HG02970 (cell line): ENCODE results near the gene RAB6A.
"Not testable (repeated sequence)": the region's sequence is repeated elsewhere in the genome, so short reads cannot be mapped to it uniquely, and the experiment has no call there.

ENCODE experiments used
- ATAC-seq: cut with Tn5 transposase; IDR thresholded peaks from one replicate; pipeline ENCODE4 v1.9.1; 2021; ENCODE audit warnings: mild to moderate bottlenecking, moderate library complexity, moderate number of reproducible peaks; ENCODE audit not compliant: unreplicated experiment, low FRiP score

Gene RAB6A

DNA sequence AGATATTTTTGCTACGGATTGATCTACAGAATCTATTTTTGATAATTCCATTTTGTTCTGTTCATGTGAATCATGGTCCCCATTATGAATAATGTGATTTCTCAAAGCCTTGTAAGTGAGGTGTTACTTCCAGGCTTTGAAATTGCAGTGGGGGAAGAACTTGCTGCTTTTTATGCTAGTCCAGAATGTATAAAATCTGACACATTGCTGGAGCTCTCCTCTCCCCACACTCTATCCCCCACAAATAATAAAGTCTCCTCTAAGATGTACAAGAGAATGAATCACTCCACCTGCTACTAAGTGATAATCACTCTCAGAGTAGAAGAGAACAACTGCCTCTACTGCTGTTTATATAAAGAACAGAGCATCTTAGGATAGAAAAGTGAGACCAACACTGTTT is 5.9 kb upstream of the RAB6A start:
- ATAC-seq: no peak

DNA sequence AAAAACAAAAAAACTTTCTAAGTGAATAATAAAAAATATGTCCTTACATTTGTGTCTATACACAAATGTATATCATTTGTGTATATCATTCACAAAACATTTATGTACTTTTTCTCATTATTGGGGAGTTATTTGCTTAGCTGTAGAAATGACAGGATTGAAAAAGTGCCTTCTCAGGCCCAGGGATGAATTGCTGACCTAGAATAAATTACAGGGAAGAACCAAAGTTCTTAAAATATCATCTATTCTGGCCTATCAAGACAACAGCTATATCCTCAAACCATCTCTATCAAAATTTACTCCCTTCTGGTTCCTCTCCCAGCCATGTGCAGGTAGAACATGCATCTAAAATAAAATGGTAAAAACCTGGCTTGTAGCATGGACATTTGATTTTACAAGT is 1.9 kb upstream of the RAB6A start:
- ATAC-seq: no peak

DNA sequence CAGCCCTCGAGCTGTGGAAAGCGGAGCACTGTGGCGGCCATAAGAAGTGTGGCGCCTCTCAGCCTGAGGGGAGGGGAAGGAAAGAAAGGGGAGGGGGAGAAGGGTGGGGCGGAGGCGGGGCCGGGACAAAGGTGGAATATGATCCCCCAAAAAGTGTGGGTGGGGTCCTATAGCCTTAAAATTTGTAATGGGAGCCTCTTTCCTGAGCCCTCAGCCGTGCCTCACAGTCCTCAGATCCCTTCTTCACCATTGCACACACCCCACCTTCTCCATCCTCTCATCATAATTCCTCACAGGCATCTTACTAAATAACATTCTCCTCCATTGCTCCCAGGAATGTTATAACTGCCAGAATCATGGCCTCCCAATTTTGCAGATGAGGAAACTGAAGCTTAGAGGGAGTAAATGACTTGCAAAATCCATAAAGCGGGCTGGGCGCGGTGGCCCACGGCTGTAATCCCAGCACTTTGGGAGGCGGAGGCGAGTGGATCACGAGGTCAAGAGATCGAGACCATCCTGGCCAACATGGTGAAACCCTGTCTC is 600 bp upstream of the RAB6A start:
- ATAC-seq: no peak

DNA sequence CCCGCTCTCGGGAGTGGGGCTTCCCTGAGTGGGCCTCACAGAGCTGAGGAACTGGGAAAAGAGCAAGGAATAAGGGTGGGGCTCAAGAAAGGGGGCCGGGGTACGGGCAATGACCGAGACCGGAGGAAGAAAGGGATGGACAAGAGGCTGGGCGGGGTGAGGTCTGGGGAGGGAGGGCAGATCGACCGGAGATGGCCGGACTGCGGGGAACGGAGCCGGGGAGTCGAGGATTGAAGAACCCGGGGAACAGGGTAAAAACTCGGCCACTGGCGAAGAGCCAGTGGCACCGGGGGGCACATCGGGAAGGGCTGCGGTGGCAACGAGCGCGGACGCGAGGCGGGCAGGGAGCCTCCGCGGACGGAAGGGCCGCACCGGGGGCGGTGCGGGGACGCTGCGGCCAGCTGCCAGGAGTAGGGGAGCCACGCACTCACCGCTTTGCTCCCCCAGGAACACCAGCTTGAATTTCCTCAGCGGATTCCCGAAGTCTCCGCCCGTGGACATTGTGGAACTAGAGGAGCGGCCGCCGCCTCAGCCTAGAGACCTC is 667 bp downstream of the RAB6A start:
- no peak for ATAC-seq

DNA sequence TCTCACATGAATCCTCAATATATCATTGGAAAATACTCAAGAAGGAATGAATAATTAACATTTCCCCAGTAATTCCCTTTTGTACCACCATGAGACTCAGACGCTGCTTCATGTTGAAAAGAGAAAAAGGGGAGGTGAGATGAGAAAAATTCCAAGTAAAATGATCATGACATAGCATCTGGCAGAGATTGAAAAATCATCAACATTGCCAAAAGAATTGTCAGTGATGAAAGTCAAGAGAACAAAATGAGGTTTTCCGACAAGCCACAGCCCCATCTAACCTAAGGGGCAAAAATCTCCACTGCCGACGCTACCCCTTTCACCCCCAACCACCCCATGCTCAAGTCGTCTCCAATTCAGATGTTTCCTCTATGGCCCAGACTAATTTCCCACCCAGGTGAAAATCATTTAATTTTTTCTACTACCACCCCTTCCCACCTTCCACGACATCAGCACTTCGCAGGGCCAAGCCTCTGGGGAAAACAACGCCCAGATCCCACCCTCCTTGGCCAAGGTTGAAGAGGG is 1.2 kb downstream of the RAB6A start:
- ATAC-seq: no peak

DNA sequence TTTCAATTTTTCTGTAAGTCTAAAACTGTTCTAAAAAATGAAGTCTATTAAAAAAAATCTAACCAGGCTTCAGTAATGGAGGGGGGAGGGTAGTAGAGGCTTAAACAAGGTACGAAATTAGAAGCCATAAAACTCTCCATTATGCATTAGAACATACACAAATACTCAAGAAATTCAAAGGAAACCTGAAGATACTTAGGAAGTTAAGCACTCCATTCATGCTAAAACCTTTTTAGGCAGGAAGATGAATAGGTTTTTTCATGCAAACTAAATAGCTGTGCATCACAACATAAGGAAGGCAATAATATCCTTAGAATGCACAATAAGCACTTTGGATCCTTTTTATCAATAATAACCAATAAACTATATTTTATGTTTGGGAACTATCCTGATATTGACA is 2.4 kb downstream of the RAB6A start:
- no peak for ATAC-seq

DNA sequence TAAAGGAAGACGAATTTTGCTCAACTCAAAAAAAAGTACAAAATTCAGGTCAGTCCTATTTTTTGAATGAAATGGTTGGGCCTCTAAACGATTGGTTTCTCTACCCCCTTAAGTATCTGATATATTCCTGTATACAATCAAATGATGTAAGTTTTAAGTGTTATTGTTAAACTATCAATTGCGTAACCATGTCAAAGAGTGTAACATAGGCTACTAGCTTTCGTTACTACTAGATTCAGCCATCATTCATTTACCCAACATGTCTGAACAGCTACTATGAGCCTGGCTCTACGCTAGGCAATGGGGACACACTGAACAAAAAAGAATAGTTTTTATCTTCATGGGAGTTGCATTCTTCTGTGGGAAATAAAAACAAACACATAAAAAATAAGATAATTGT is 3.3 kb downstream of the RAB6A start:
- no peak for ATAC-seq

DNA sequence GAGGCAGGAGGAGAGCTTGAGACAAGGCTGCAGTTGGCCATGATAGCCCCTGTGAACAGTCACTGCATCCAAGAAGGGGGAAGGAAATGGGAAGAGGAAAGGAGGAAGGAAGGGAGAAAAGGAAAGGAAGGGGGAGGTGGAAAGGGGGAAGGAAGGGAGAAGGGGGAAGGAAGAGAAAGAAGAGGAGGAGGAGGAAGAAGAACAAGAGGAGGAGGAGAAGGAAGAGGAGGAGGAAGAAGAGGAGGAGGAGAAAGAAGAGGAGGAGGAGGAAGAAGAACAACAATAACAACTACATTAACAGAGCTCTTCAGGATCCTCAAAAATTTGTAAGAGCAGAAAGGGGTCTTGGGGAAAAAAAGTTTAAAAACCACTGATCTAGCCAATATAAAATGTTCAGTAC is 5.2 kb downstream of the RAB6A start:
- no peak for ATAC-seq

DNA sequence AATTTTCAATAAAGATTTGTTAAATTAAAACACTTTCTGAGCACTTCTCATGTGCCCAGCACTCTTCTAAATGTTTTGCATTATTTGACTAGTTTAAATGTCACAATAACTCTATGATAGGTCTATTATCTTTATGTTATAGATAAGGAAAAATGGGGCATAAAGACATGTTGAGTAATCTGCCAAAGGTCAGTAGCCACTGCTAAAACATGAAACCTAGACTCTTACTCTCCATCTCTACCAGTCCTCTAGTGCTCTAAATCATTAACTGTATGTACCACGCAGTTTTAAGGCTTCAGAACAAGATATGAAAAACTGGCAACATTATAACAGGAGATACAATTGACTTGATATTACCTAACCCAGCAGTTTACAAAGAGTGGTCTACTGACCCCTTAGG is 6.9 kb downstream of the RAB6A start:
- ATAC-seq: no peak

DNA sequence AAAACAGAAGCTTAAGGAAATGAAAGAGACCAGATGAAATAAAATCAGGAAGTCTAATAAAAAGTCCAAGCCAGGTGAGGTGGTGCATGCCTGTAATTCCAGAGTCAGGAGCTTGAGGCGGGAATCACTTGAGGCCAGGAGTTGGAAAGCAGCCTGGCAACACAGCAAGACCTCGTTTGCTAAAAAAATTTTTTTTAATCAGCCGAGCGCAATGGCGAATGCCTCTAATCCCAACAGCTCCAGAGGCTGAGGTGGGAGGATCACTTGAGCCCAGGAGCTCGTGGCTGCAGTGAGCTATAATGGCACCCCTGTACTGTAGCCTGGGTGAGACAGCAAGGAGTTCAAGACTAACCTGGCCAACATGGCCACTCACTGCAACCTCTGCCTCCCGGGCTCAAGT is 8.0 kb downstream of the RAB6A start:
- no peak for ATAC-seq

DNA sequence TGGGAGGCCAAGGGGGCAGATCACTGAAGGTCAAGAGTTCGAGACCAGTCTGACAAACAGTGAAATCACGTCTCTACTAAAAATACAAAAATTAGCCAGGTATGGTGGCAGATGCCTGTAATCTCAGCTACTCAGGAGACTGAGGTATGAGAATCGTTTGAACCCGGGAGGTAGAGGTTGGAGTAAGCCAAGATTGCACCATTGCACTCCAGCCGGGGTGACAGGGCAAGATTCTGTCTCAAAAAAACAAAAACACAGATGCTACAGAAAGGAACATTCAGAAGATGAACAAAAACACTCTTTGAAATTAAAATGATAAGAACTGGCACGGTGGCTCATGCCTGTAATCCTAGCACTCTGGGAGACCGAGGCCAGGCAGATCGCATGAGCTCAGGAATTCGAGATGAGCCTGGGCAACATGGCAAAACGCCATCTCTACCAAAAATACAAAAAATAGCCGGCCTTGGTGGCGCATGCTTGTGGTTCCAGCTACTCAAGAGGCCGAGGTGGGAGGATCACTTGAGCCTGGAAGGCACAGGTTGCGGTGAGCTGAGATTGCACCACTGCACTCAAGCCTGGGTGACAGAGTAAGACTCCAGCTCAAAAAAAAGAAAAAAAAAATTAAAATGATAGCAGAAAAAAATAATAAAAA is 8.5 kb downstream of the RAB6A start:
- ATAC-seq: no peak

DNA sequence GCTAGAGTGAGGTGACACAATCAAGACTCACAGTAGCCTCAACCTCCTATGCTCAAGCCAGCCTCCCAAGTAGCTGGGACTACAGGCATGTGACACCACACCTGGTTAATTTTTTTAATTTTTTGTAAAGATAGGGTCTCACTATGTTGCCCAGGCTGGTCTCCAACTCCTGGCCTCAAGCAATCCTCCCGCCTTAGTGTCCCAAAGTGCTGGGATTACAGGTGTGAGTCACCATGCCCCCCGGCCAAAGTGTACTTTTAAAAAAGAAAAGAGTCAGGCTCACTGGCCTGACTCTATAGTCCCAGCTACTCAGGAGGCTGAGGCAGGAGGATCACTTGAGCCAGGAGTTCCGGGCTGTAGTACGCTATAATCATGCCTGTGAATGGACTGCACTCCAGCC is 10.0 kb downstream of the RAB6A start:
- ATAC-seq: not testable (repeated sequence)

DNA sequence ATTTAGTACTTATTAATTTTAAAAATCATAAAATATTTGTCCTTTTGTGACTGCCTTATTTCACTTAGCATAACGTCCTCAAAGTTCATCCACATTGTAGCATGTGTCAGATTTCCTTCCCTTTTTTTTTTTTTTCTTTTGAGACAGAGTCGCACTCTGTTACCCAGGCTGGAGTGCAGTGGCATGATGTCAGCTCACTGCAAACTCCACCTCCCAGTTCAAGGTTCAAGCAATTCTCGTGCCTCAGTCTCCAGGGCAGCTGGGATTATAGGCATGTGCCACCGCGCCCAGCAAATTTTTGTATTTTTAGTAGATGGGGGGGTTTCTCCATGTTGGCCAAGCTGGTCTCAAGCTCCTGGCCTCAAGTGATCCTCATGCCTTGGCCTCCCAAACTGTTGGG is 10.6 kb downstream of the RAB6A start:
- ATAC-seq: no peak

DNA sequence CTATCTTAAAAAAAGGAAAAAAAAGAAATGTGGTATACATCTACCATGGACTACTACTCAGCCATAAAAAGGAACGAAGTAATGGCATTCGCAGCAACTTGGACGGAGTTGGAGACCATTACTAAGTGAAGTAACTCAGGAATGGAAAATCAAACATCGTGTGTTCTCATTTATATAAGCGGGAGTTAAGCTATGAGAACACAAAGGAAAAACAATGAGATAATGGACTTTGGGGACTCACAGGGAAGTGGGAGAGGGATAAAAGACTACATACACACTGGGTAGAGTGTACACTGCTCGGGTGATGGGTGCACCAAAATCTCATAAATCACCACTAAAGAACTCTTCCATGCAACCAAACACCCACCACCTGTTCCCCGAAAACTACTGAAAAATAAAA is 11.8 kb downstream of the RAB6A start:
- no peak for ATAC-seq

DNA sequence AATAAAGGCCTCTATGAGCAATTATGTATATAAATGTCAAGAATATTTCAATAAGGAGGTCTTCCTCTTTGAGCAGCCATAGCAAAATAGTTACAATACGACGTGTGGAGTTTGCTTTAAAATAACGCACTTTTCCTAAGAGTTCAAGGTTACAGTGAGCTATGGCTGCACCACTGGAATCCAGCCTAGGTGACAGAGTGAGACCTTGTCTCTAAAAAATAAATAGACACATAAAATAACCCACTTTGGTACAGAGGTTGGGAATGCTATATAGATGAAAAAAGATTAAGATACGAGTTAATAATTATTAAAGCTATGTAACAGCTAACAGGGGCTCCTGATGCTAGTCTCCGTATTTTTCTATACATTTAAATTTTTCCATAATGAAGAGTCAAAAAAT is 12.6 kb downstream of the RAB6A start:
- no peak for ATAC-seq

DNA sequence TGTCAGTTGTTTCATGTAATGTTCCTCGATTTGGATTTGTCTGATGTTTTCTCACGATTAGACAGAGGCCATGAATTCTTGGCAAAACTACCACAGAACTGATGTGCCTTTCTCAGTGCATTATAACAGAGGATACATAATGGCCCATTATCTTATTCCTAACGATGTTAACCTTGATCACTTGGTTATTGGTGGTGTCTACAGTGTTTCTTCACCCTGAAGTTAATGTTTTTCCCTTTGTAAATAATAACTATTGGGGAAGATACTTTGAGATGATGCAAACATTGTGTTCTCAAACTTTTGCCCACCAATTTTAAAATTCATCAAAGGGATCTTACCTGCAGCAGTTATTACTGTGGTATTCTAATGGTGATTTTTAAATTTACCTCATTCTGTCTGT is 13.1 kb downstream of the RAB6A start:
- ATAC-seq: no peak

DNA sequence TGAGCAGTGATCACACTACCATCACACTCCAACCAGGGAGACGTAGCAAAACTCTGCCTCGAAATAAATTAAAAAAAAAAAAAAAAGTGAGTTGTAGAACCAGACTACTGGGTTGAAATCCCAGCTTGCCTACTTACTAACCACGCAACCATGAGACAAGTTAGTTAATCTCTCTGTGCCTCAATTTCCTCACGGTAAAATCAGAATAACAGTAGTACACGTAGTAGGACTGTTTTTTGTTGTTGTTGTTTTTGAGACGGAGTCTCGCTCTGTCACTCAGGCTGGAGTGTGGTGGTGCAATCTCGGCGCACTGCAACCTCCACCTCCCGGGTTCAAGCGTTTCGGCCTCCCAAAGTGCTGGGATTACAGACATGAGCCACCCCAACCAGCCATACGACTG is 14.2 kb downstream of the RAB6A start:
- ATAC-seq: no peak

DNA sequence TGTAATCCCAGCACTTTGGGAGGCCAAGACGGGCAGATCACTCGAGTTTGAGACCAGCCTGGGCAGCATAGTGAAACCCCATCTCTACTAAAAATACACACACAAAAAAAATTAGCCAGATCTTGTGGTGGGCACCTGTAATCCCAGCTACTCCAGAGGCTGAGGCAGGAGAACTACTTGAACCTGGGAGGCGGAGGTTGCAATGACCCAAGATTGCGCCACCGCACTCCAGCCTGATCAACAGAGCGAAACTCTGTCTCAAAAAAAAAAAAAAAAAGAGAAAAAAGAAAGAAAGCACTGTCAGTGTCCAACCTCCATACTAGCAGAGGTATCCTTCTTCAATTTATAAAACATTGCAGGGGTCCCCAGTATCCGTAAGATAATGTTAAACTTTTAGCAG is 17.8 kb downstream of the RAB6A start:
- ATAC-seq: no peak

DNA sequence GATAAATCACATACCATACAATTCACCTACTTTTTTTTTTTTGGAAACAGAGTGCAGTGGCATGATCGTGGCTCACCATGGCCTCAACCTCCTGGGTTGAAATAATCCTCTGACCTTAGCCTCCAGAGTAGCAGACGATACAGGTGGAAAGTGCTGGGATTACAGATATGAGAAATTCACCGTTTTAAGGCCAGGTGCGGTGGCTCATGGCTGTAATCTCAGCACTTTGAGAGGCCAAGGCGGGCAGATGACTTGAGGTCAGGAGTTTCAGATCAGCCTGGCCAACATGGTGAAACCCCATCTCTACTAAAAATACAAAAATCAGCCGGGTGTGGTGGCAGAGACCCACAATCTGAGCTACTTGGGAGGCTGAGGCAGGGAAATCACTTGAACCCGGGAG is 24.9 kb downstream of the RAB6A start:
- ATAC-seq: not testable (repeated sequence)

DNA sequence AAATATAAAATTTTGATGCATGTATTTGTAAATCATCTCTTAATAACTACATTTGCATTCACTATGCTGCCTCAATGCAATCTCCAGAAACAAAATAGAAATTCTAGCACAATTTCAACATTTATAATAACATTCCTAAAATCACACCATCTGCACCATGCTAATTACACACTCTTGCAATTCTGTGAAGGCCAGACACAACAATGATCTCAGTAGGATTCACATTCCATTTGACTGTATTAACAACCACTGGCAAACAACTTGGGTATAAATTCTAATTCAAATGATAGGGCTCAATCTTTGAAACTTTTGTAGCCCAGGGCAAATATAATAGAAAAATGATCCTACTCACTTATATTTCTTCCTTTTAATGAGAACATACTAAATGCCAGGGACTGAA is 25.9 kb downstream of the RAB6A start:
- no peak for ATAC-seq

DNA sequence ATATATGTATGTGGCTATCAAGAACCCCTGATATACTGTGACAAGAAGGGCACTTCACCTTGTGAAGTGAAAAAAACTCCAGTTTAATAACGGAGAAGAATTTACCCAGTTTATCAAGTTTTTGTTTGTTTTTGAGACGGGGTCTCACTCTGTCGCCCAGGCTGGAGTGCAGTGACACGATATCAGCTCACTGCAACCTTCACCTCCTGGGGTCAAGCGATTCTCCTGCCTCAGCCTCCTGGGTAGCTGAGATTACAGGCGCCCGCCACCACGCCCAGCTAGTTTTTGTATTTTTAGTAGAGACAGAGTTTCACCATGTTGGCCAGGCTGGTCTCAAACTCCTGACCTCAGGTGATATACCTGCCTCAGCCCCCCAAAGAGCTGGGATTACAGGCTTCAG is 26.9 kb downstream of the RAB6A start:
- not testable (repeated sequence) for ATAC-seq

DNA sequence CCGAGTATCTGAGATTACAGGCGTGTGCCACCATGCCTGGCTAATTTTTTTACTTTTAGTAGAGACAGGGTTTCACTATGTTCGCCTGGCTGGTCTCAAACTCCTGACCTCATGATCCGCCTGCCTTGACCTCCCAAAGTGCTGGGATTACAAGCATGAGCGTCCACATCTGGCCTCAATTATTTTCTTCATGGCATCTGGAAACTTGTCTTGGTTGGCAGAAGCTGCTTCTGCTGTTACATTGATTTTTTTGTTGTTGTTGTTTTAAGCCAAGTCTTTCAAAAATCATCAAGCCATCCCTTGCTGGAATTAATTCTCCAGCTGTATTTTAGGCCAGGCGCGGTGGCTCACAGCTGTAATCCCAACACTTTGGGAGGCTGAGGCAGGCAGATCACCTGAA is 27.9 kb downstream of the RAB6A start:
- not testable (repeated sequence) for ATAC-seq
